HG02763 (cell line): ENCODE measurements around the gene TRIM63.

ENCODE experiments used
- ATAC-seq: cut with Tn5 transposase; IDR thresholded peaks from one replicate; pipeline ENCODE4 v1.9.1; 2021; ENCODE audit warnings: mild to moderate bottlenecking, moderate library complexity; ENCODE audit not compliant: unreplicated experiment

Gene TRIM63

GRCh38 chr1:26058052-26058595 lies 9.3 kb downstream of the TRIM63 start:
- no peak for ATAC-seq

GRCh38 chr1:26057189-26057588 lies 10.2 kb downstream of the TRIM63 start:
- no peak for ATAC-seq

- no peak for ATAC-seq
Measured at GRCh38 chr1:26055041-26055440, 12.4 kb downstream of the TRIM63 start.

- ATAC-seq = no peak
Measured at GRCh38 chr1:26053718-26054560, 13.5 kb downstream of the TRIM63 start.

- ATAC-seq = no peak
Measured at GRCh38 chr1:26050248-26050640, 17.2 kb downstream of the TRIM63 start.

- no peak for ATAC-seq
Measured at GRCh38 chr1:26049531-26050247, 17.7 kb downstream of the TRIM63 start.

- no peak for ATAC-seq
Measured at GRCh38 chr1:26047278-26047874, 20.1 kb downstream of the TRIM63 start.

GRCh38 chr1:26046246-26047095 lies 21.0 kb downstream of the TRIM63 start:
- ATAC-seq = no peak

GRCh38 chr1:26045722-26046245 lies 21.6 kb downstream of the TRIM63 start, which contains the start of gene SLC30A2:
TSS of gene SLC30A2 (minus strand) at chr1:26046118. CDS start at chr1:26045896, 222 bp downstream.
- no peak for ATAC-seq

GRCh38 chr1:26044971-26045721 lies 22.3 kb downstream of the TRIM63 start:
- no peak for ATAC-seq

GRCh38 chr1:26044414-26044813 lies 23.0 kb downstream of the TRIM63 start:
- ATAC-seq = no peak

- ATAC-seq = no peak
Measured at GRCh38 chr1:26043765-26044164, 23.7 kb downstream of the TRIM63 start.

GRCh38 chr1:26041978-26042377 lies 25.5 kb downstream of the TRIM63 start:
- ATAC-seq = no peak

GRCh38 chr1:26041401-26041800 lies 26.0 kb downstream of the TRIM63 start:
- ATAC-seq = no peak

GRCh38 chr1:26038904-26039303 lies 28.5 kb downstream of the TRIM63 start:
- no peak for ATAC-seq

GRCh38 chr1:26038477-26038876 lies 29.0 kb downstream of the TRIM63 start:
- ATAC-seq = no peak

- no peak for ATAC-seq
Measured at GRCh38 chr1:26037904-26038303, 29.5 kb downstream of the TRIM63 start.

- ATAC-seq = no peak
Measured at GRCh38 chr1:26036756-26037281, 30.6 kb downstream of the TRIM63 start.
